ENCODE results near the gene PAGE4.

Gene PAGE4

DNA sequence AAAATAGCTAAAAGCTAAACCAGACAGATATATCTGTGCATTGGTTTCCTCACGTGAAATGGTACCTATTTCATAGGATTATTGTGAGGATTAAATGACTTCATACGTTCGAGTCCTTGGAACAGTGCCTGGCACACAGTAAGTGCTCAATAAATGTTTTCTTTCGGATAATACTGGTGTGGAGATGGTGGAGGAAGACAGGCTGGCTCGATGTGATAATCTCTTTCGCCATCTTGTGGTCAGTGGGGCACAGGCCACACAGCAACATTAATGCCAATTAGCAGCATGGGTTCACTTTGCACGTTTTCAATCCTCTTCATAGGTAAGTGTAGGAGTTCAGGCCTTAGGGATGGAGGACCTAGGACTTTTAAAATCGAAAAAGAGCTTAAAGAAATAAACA is 9.3 kb downstream of the PAGE4 start:
- H3K4me1 ChIP-seq (ENCODE audit: control insufficient read depth in 1 of 2, insufficient read depth in 2 of 2, low read length in 2 of 2): peaks cover 0 to 3% of the 10 kb centered on the region in 2 experiments
- no peak overlapping the region for H4K91ac ChIP-seq (ENCODE audit: low read depth, low read length)
- no peak overlapping the region for H2AFZ ChIP-seq (ENCODE audit: insufficient read depth, low read length, poor library complexity)
- no peak overlapping the region for H3K14ac ChIP-seq (ENCODE audit: low read length)
- DNase-seq: peak in 1 of 2 donors; percentile 62
- H3K27ac ChIP-seq (ENCODE audit: low read depth, low read length): no peak overlapping the region
- no peak overlapping the region for H2AK5ac ChIP-seq (ENCODE audit: low read length)
- H3K4me3 ChIP-seq (ENCODE audit: low read depth, low read length): no peak overlapping the region
- no peak overlapping the region for H4K8ac ChIP-seq (ENCODE audit: low read depth, low read length)
- H3K79me1 ChIP-seq (ENCODE audit: low read length): no peaks in the 10 kb centered on the region
- H2BK120ac ChIP-seq (ENCODE audit: insufficient read depth, low read length, poor library complexity): no peak overlapping the region
- H3K9ac ChIP-seq (ENCODE audit: low read length): no peak overlapping the region
- no peaks in the 10 kb centered on the region for H3K9me3 ChIP-seq (ENCODE audit: insufficient read depth, low read depth, low read length)
- no peak overlapping the region for H2BK12ac ChIP-seq (ENCODE audit: low read length)
- H3K36me3 ChIP-seq (ENCODE audit: control insufficient read depth in 1 of 2, insufficient read depth in 2 of 2, low read length in 2 of 2): no peaks in the 10 kb centered on the region
- no peaks in the 10 kb centered on the region for H3K79me2 ChIP-seq (ENCODE audit: control insufficient read depth, insufficient read depth, low read length, poor library complexity)
- WGBS (ENCODE audit: extremely low coverage, insufficient coverage, insufficient read length): no CpG with 5 or more reads among the region's 8 CpGs
- H4K12ac ChIP-seq (ENCODE audit: low read depth, low read length): no peak overlapping the region
- H3K23ac ChIP-seq (ENCODE audit: low read length): no peak overlapping the region
- H3K4ac ChIP-seq (ENCODE audit: low read depth, low read length): no peak overlapping the region
- no peak overlapping the region for H3K18ac ChIP-seq (ENCODE audit: low read length)
- H3K4me2 ChIP-seq (ENCODE audit: low read length): no peak overlapping the region
- H2BK5ac ChIP-seq (ENCODE audit: low read depth, low read length, poor library complexity): no peak overlapping the region
- H3K27me3 ChIP-seq (ENCODE audit: insufficient read depth, low read length): no peaks in the 10 kb centered on the region

DNA sequence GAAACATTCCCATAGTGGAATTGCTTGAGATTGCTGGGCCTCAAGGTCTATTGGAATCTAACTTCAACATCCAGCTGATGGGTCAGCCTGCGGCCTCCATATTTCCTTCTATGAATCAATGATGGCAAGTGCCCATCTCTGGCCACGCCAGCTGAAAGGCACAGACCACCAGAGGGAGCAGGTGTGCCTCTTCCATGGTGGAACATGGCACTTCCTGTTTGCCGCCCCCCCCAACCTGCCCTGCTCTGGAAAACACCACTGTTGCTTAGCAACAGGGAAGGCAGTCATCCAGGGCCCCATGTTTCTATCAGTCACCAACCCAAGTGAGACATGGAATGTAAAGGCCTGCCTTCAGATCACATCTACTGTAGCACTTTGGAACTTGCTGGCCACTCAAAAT is 11.6 kb downstream of the PAGE4 start:
- Histone ChIP-seq H2BK12ac (ENCODE audit: low read length) (no peak overlapping the region), H3K14ac (ENCODE audit: low read length) (no peak overlapping the region), H3K27me3 (ENCODE audit: insufficient read depth, low read length) (no peaks in the 10 kb centered on the region), H3K4me1 (ENCODE audit: control insufficient read depth in 1 of 2, insufficient read depth in 2 of 2, low read length in 2 of 2) (peaks cover 0 to 3% of the 10 kb centered on the region in 2 experiments), H2AFZ (ENCODE audit: insufficient read depth, low read length, poor library complexity) (no peak overlapping the region), H4K8ac (ENCODE audit: low read depth, low read length) (no peak overlapping the region), H3K79me2 (ENCODE audit: control insufficient read depth, insufficient read depth, low read length, poor library complexity) (no peaks in the 10 kb centered on the region), H3K23ac (ENCODE audit: low read length) (no peak overlapping the region), H4K91ac (ENCODE audit: low read depth, low read length) (no peak overlapping the region), H3K79me1 (ENCODE audit: low read length) (no peaks in the 10 kb centered on the region), H3K9ac (ENCODE audit: low read length) (no peak overlapping the region), H2BK5ac (ENCODE audit: low read depth, low read length, poor library complexity) (no peak overlapping the region), H3K27ac (ENCODE audit: low read depth, low read length) (no peak overlapping the region), H4K12ac (ENCODE audit: low read depth, low read length) (no peak overlapping the region), H3K4me2 (ENCODE audit: low read length) (no peak overlapping the region), H3K9me3 (ENCODE audit: insufficient read depth, low read depth, low read length) (no peaks in the 10 kb centered on the region), H3K4ac (ENCODE audit: low read depth, low read length) (no peak overlapping the region), H3K36me3 (ENCODE audit: control insufficient read depth in 1 of 2, insufficient read depth in 2 of 2, low read length in 2 of 2) (no peaks in the 10 kb centered on the region), H2BK120ac (ENCODE audit: insufficient read depth, low read length, poor library complexity) (no peak overlapping the region), H3K18ac (ENCODE audit: low read length) (no peak overlapping the region), H2AK5ac (ENCODE audit: low read length) (no peak overlapping the region), H3K4me3 (ENCODE audit: low read depth, low read length) (no peak overlapping the region)
- DNase-seq: peak; percentile 59 to 76
- WGBS (ENCODE audit: extremely low coverage, insufficient coverage, insufficient read length): no CpG with 5 or more reads among the region's 3 CpGs

DNA sequence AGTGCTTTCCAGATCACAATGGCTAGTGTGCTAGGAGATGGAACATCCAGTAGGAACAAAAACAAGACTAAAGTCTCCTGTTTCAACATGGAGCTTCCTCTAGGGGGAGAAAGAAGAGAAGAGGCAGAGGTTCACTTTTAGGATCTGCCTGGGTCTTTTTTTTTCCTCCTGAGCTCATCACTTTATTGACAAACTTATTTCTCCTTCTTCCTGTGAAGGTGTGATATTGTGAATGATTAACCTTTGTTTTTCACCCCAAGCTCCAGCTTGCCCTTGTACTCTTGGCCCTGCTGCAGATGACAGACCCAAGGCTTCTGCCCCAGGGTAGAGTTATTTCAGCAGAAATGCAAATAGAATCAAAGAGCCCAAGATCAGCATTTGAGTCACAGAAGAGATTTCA is 13.5 kb downstream of the PAGE4 start:
- H3K4ac ChIP-seq (ENCODE audit: low read depth, low read length): no peak overlapping the region
- no peak overlapping the region for H2BK12ac ChIP-seq (ENCODE audit: low read length)
- no peaks in the 10 kb centered on the region for H3K79me2 ChIP-seq (ENCODE audit: control insufficient read depth, insufficient read depth, low read length, poor library complexity)

DNA sequence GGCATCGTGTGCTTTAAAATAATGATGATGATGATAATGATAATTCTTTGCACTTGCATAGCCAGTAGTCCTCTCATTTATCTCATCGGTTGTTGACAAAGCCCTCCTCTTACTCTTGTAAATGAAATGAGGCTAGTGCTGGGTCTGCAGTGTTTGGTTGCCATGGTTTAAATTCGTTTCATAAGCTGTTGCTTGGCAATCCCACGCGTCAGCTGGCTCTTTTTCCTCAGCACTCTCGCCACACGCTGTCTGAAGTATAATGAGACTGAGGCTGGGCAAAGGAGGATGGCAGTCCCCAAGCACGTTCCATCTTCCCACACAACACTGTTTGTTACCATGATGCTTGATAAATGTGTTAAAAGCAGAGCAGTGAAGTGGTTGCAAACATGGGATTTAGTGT is 15.5 kb downstream of the PAGE4 start:
- Histone ChIP-seq H4K91ac (ENCODE audit: low read depth, low read length) (no peak overlapping the region), H2BK5ac (ENCODE audit: low read depth, low read length, poor library complexity) (no peak overlapping the region), H3K9me3 (ENCODE audit: insufficient read depth, low read depth, low read length) (no peaks in the 10 kb centered on the region), H3K4me3 (ENCODE audit: low read depth, low read length) (no peak overlapping the region), H3K27ac (ENCODE audit: low read depth, low read length) (no peak overlapping the region), H2AFZ (ENCODE audit: insufficient read depth, low read length, poor library complexity) (no peak overlapping the region), H2BK12ac (ENCODE audit: low read length) (no peak overlapping the region), H3K4me1 (ENCODE audit: control insufficient read depth in 1 of 2, insufficient read depth in 2 of 2, low read length in 2 of 2) (peaks cover 0 to 3% of the 10 kb centered on the region in 2 experiments), H3K36me3 (ENCODE audit: control insufficient read depth in 1 of 2, insufficient read depth in 2 of 2, low read length in 2 of 2) (no peaks in the 10 kb centered on the region), H2BK120ac (ENCODE audit: insufficient read depth, low read length, poor library complexity) (no peak overlapping the region), H4K12ac (ENCODE audit: low read depth, low read length) (no peak overlapping the region), H3K23ac (ENCODE audit: low read length) (no peak overlapping the region), H3K9ac (ENCODE audit: low read length) (no peak overlapping the region), H4K8ac (ENCODE audit: low read depth, low read length) (no peak overlapping the region), H2AK5ac (ENCODE audit: low read length) (no peak overlapping the region), H3K14ac (ENCODE audit: low read length) (no peak overlapping the region), H3K4me2 (ENCODE audit: low read length) (no peak overlapping the region), H3K27me3 (ENCODE audit: insufficient read depth, low read length) (no peaks in the 10 kb centered on the region), H3K79me1 (ENCODE audit: low read length) (no peaks in the 10 kb centered on the region), H3K4ac (ENCODE audit: low read depth, low read length) (no peak overlapping the region), H3K18ac (ENCODE audit: low read length) (no peak overlapping the region), H3K79me2 (ENCODE audit: control insufficient read depth, insufficient read depth, low read length, poor library complexity) (no peaks in the 10 kb centered on the region)
- DNase-seq: no peak
- no CpG with 5 or more reads among the region's 8 CpGs for WGBS (ENCODE audit: extremely low coverage, insufficient coverage, insufficient read length)

More for the DNA sequence above, 13.5 kb downstream of the PAGE4 start:
- Histone ChIP-seq H3K4me2 (ENCODE audit: low read length) (no peak overlapping the region), H4K12ac (ENCODE audit: low read depth, low read length) (no peak overlapping the region), H3K14ac (ENCODE audit: low read length) (no peak overlapping the region), H2AFZ (ENCODE audit: insufficient read depth, low read length, poor library complexity) (no peak overlapping the region), H3K4me3 (ENCODE audit: low read depth, low read length) (no peak overlapping the region), H3K27me3 (ENCODE audit: insufficient read depth, low read length) (no peaks in the 10 kb centered on the region), H3K27ac (ENCODE audit: low read depth, low read length) (no peak overlapping the region), H3K36me3 (ENCODE audit: control insufficient read depth in 1 of 2, insufficient read depth in 2 of 2, low read length in 2 of 2) (no peaks in the 10 kb centered on the region), H3K9ac (ENCODE audit: low read length) (no peak overlapping the region), H3K4me1 (ENCODE audit: control insufficient read depth in 1 of 2, insufficient read depth in 2 of 2, low read length in 2 of 2) (peaks cover 0 to 3% of the 10 kb centered on the region in 2 experiments), H4K91ac (ENCODE audit: low read depth, low read length) (no peak overlapping the region), H3K9me3 (ENCODE audit: insufficient read depth, low read depth, low read length) (no peaks in the 10 kb centered on the region), H4K8ac (ENCODE audit: low read depth, low read length) (no peak overlapping the region), H3K79me1 (ENCODE audit: low read length) (no peaks in the 10 kb centered on the region), H2BK5ac (ENCODE audit: low read depth, low read length, poor library complexity) (no peak overlapping the region), H2AK5ac (ENCODE audit: low read length) (no peak overlapping the region), H3K18ac (ENCODE audit: low read length) (no peak overlapping the region), H2BK120ac (ENCODE audit: insufficient read depth, low read length, poor library complexity) (no peak overlapping the region), H3K23ac (ENCODE audit: low read length) (no peak overlapping the region)
- no peak for DNase-seq
